GM12865 (cell line): ENCODE measurements around the gene GLRX5.

Experiments used
- DNase-seq: peaks from one replicate; pipeline ENCODE4 v3.0.0; 2010; ENCODE audit warnings: low read depth
- H3K4me3 ChIP-seq: 2 replicates; pipeline ENCODE4 v1.5.1; 2011; ENCODE audit warnings: mild to moderate bottlenecking, low read depth, low read length, control low read depth
- CTCF ChIP-seq: IDR thresholded peaks from 2 replicates; pipeline ENCODE4 v1.5.1; 2011; ENCODE audit warnings: low read length, control low read depth, low read depth, inconsistent platforms; ENCODE audit not compliant: insufficient read depth; ENCODE audit errors: missing control alignments

Gene GLRX5

GRCh38 chr14:95555053-95555452, 20.2 kb downstream of the GLRX5 start:
- no peak overlapping the region for H3K4me3 ChIP-seq
- no peak for TF ChIP-seq CTCF
- no peak for DNase-seq

- DNase-seq = no peak
- no peak for TF ChIP-seq CTCF
- no peak overlapping the region for H3K4me3 ChIP-seq
Observed at GRCh38 chr14:95557291-95557690, 22.4 kb downstream of the GLRX5 start.

GRCh38 chr14:95557832-95558231, 23.0 kb downstream of the GLRX5 start:
- DNase-seq = peak; percentile 31
- no peak for TF ChIP-seq CTCF
- H3K4me3 ChIP-seq = no peak overlapping the region

GRCh38 chr14:95559203-95559602, 24.4 kb downstream of the GLRX5 start:
- no peak for DNase-seq
- H3K4me3 ChIP-seq = no peak overlapping the region
- TF ChIP-seq CTCF = no peak

GRCh38 chr14:95561001-95561412, 26.2 kb downstream of the GLRX5 start:
- peak; percentile 93 for DNase-seq
- no peak overlapping the region for H3K4me3 ChIP-seq
- TF ChIP-seq CTCF = peak; percentile 96

- H3K4me3 ChIP-seq = no peak overlapping the region
- TF ChIP-seq CTCF = no peak
- peak; percentile 40 for DNase-seq
Observed at GRCh38 chr14:95562892-95563685, 28.2 kb downstream of the GLRX5 start.

- no peak for TF ChIP-seq CTCF
- DNase-seq = no peak
- no peak overlapping the region for H3K4me3 ChIP-seq
Observed at GRCh38 chr14:95564060-95564459, 29.2 kb downstream of the GLRX5 start.
